ENCODE data around the gene PRIMPOL.
"Not testable (repeated sequence)": the region's sequence is repeated elsewhere in the genome, so short reads cannot be mapped to it uniquely, and the experiment has no call there.

PRIMPOL gene

GRCh38 chr4:184641022-184641421 is 8.5 kb upstream of the PRIMPOL start:
- no peak for DNase-seq

GRCh38 chr4:184641451-184641850 is 8.1 kb upstream of the PRIMPOL start:
- no peak for DNase-seq

GRCh38 chr4:184643731-184644130 is 5.8 kb upstream of the PRIMPOL start:
- DNase-seq = no peak

- DNase-seq = no peak
These were observed 4.8 kb upstream of the PRIMPOL start for GRCh38 chr4:184644553-184645307.

- no peak for DNase-seq
These were observed 3.5 kb upstream of the PRIMPOL start for GRCh38 chr4:184645904-184646610.

GRCh38 chr4:184647266-184648053 is 2.1 kb upstream of the PRIMPOL start:
- no peak for DNase-seq

- DNase-seq = no peak
These were observed 1.6 kb upstream of the PRIMPOL start for GRCh38 chr4:184648054-184648312.

- DNase-seq = peak; percentile 79
These were observed 1.1 kb upstream of the PRIMPOL start for GRCh38 chr4:184648313-184649025.

GRCh38 chr4:184649971-184650855 is 675 bp downstream of the PRIMPOL start:
- DNase-seq = peak; percentile 58

GRCh38 chr4:184651899-184652298 is 2.4 kb downstream of the PRIMPOL start:
- DNase-seq = no peak

GRCh38 chr4:184652681-184653080 is 3.1 kb downstream of the PRIMPOL start:
- DNase-seq = not testable (repeated sequence)

GRCh38 chr4:184653650-184654049 is 4.1 kb downstream of the PRIMPOL start:
- DNase-seq = no peak

- DNase-seq = no peak
These were observed 6.6 kb downstream of the PRIMPOL start for GRCh38 chr4:184655889-184656869.

GRCh38 chr4:184657144-184657543 is 7.6 kb downstream of the PRIMPOL start:
- DNase-seq = no peak

GRCh38 chr4:184657820-184658219 is 8.3 kb downstream of the PRIMPOL start:
- DNase-seq = not testable (repeated sequence)

- DNase-seq = no peak
These were observed 11.4 kb downstream of the PRIMPOL start for GRCh38 chr4:184660978-184661377.

GRCh38 chr4:184662236-184662635 is 12.7 kb downstream of the PRIMPOL start:
- no peak for DNase-seq

- no peak for DNase-seq
These were observed 15.1 kb downstream of the PRIMPOL start for GRCh38 chr4:184664445-184665210.

GRCh38 chr4:184666670-184667069 is 17.1 kb downstream of the PRIMPOL start:
- no peak for DNase-seq

GRCh38 chr4:184668096-184668495 is 18.6 kb downstream of the PRIMPOL start:
- no peak for DNase-seq

Measured in islet precursor cell (in vitro differentiated cells).